ENCODE results near the gene SART1. TPM values are rescaled to one million over a fixed set of nuclear protein-coding genes. Genes with fewer than 3 reads are reported as not detected.

SART1 gene
- total and polyA plus RNA-seq, 10 of the 15 experiments (the other 5 are each of a cell fraction or from before 2014, with no cell fraction given) = 6.2 to 60.5 (median 37.4) TPM

- no peak for TF ChIP-seq NFYA (IDR thresholded peaks at IDR 0.05; ENCODE audit: borderline replicate concordance, low read depth, low read length)
- TF ChIP-seq CREM (IDR thresholded peaks at IDR 0.05; ENCODE audit: low read depth) = no peak
- TF ChIP-seq MAX (IDR thresholded peaks at IDR 0.05; ENCODE audit: low read depth, low read length) = no peak
- TF ChIP-seq RAD21 (IDR thresholded peaks at IDR 0.05; ENCODE audit: insufficient read depth, low read depth, low read length) = peak; percentile 94
- no peak for TF ChIP-seq ZNF274 (IDR thresholded peaks at IDR 0.05; ENCODE audit: insufficient read depth, insufficient read length)
- TF ChIP-seq, protein P1, sequence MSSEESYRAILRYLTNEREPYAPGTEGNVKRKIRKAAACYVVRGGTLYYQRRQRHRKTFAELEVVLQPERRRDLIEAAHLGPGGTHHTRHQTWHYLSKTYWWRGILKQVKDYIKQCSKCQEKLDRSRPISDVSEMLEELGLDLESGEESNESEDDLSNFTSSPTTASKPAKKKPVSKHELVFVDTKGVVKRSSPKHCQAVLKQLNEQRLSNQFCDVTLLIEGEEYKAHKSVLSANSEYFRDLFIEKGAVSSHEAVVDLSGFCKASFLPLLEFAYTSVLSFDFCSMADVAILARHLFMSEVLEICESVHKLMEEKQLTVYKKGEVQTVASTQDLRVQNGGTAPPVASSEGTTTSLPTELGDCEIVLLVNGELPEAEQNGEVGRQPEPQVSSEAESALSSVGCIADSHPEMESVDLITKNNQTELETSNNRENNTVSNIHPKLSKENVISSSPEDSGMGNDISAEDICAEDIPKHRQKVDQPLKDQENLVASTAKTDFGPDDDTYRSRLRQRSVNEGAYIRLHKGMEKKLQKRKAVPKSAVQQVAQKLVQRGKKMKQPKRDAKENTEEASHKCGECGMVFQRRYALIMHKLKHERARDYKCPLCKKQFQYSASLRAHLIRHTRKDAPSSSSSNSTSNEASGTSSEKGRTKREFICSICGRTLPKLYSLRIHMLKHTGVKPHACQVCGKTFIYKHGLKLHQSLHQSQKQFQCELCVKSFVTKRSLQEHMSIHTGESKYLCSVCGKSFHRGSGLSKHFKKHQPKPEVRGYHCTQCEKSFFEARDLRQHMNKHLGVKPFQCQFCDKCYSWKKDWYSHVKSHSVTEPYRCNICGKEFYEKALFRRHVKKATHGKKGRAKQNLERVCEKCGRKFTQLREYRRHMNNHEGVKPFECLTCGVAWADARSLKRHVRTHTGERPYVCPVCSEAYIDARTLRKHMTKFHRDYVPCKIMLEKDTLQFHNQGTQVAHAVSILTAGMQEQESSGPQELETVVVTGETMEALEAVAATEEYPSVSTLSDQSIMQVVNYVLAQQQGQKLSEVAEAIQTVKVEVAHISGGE (CRISPR knock-in tag; IDR thresholded peaks at IDR 0.05) = no peak
- no peak for TF ChIP-seq ZBTB40 (IDR thresholded peaks at IDR 0.05; ENCODE audit: borderline replicate concordance)
- TF ChIP-seq RELA (IDR thresholded peaks at IDR 0.05; ENCODE audit: borderline replicate concordance, partially characterized antibody) = peak; percentile 29
- no peak for TF ChIP-seq CBFB (IDR thresholded peaks at IDR 0.05; ENCODE audit: low read depth)
- TF ChIP-seq CTCF (IDR thresholded peaks at IDR 0.05 in 2 of 3, conservative IDR thresholded peaks at IDR 0.05 in 1 of 3; ENCODE audit: control insufficient read depth in 2 of 3, extremely low read depth in 1 of 3, insufficient read depth in 1 of 3, low read depth in 3 of 3, low read length in 3 of 3) = peak; percentile 92 to 100 (median 99); a peak in 5 of 6 replicates
- no peak for TF ChIP-seq MYB (IDR thresholded peaks at IDR 0.05; ENCODE audit: borderline replicate concordance, low read depth, low read length)
- TF ChIP-seq ESRRA (IDR thresholded peaks at IDR 0.05; ENCODE audit: low read length) = no peak
- no peak for TF ChIP-seq BCL11A (IDR thresholded peaks at IDR 0.05; ENCODE audit: low read depth, low read length)
- no peak for TF ChIP-seq USF1 (IDR thresholded peaks at IDR 0.05; ENCODE audit: borderline replicate concordance, extremely low read length, insufficient read depth, low read depth, low read length)
- no peak for TF ChIP-seq USF2 (IDR thresholded peaks at IDR 0.05; ENCODE audit: borderline replicate concordance, low read depth, low read length)
Observed at GRCh38 chr11:65988791-65989592, 27.5 kb downstream of the SART1 start (continued).

Data from GM12878 (cell line).